ENCODE measurements around the gene FNDC1.

FNDC1 gene

GRCh38 chr6:159309723-159310122 is 140.5 kb downstream of the FNDC1 start:
- no peak for DNase-seq

- peak; percentile 27 for DNase-seq
These were observed 142.4 kb downstream of the FNDC1 start for GRCh38 chr6:159311618-159312017.

GRCh38 chr6:159312206-159312605 is 143.0 kb downstream of the FNDC1 start:
- DNase-seq = peak; percentile 7

GRCh38 chr6:159313018-159313417 is 143.8 kb downstream of the FNDC1 start:
- no peak for DNase-seq

- no peak for DNase-seq
These were observed 146.4 kb downstream of the FNDC1 start for GRCh38 chr6:159315562-159315961.

- DNase-seq = no peak
These were observed 148.2 kb downstream of the FNDC1 start for GRCh38 chr6:159317430-159317829.

GRCh38 chr6:159321267-159321666 is 152.1 kb downstream of the FNDC1 start:
- DNase-seq = no peak

All from fibroblast of skin of back (primary cell).